Loucy (cell line): ENCODE results near the gene CTU2.

ENCODE experiments used
- H2AFZ ChIP-seq: fragments of 200-600 bp; sonication (generic); 2 replicates; pipeline ENCODE4 v1.6.0; 2016; ENCODE audit warnings: antibody characterized with exemption, mild to moderate bottlenecking, low read length, moderate library complexity
- H3F3A ChIP-seq: fragments of 200-600 bp; 2 replicates; pipeline ENCODE4 v1.6.0; 2016; ENCODE audit warnings: antibody characterized with exemption, low read depth, mild to moderate bottlenecking
- H3K27me3 ChIP-seq: fragments of 200-600 bp; sonication (generic); 2 replicates; pipeline ENCODE4 v1.6.1; 2014; ENCODE audit warnings: low read length, mild to moderate bottlenecking; ENCODE audit not compliant: insufficient read depth, poor library complexity, severe bottlenecking
- H3K36me3 ChIP-seq: fragments of 200-600 bp; sonication (generic); 2 replicates; pipeline ENCODE4 v1.6.1; 2016; ENCODE audit warnings: low read length; ENCODE audit not compliant: insufficient read depth
- H3K4me1 ChIP-seq: fragments of 200-600 bp; sonication (generic); 2 replicates; pipeline ENCODE4 v1.5.1; 2014; ENCODE audit warnings: low read length, mild to moderate bottlenecking; ENCODE audit not compliant: insufficient read depth, poor library complexity, severe bottlenecking
- H3K4me2 ChIP-seq: fragments of 200-600 bp; sonication (generic); 2 replicates; pipeline ENCODE4 v1.6.0; 2014; ENCODE audit warnings: antibody characterized with exemption, low read length, low read depth, mild to moderate bottlenecking; ENCODE audit not compliant: poor library complexity, severe bottlenecking
- H3K4me3 ChIP-seq: fragments of 200-600 bp; sonication (generic); 2 replicates; pipeline ENCODE4 v1.5.1; 2014; ENCODE audit warnings: low read length, mild to moderate bottlenecking, mixed read lengths; ENCODE audit not compliant: poor library complexity, severe bottlenecking
- H3K79me2 ChIP-seq: fragments of 200-600 bp; sonication (generic); 2 replicates; pipeline ENCODE4 v1.6.1; 2014; ENCODE audit warnings: low read length; ENCODE audit not compliant: insufficient read depth
- H3K9ac ChIP-seq: fragments of 200-600 bp; sonication (generic); 2 replicates; pipeline ENCODE4 v1.6.0; 2014; ENCODE audit warnings: mild to moderate bottlenecking, low read depth, low read length, moderate library complexity; ENCODE audit not compliant: poor library complexity, severe bottlenecking
- H3K9me2 ChIP-seq: fragments of 200-600 bp; sonication (generic); replicated peaks from 2 replicates; pipeline ENCODE4 v1.6.1; 2016; ENCODE audit warnings: low read depth, low read length, mixed read lengths
- H3K9me3 ChIP-seq: fragments of 200-600 bp; sonication (generic); 2 replicates; pipeline ENCODE4 v1.6.1; 2014; ENCODE audit warnings: mild to moderate bottlenecking, antibody characterized with exemption, low read length, low read depth; ENCODE audit not compliant: insufficient read depth
- H4K20me1 ChIP-seq: fragments of 200-600 bp; sonication (generic); 2 replicates; pipeline ENCODE4 v1.6.0; 2014; ENCODE audit warnings: antibody characterized with exemption, low read length, mild to moderate bottlenecking; ENCODE audit not compliant: insufficient read depth, poor library complexity, severe bottlenecking
- EZH2phosphoT487 ChIP-seq: fragments of 200-600 bp; IDR thresholded peaks from 2 replicates; pipeline ENCODE4 v1.6.1; 2018; ENCODE audit warnings: antibody characterized with exemption, mild to moderate bottlenecking, moderate library complexity, borderline replicate concordance
- TF ChIP-seq, protein P1 (sequence below): fragments of 200-600 bp; sonication (generic); conservative IDR thresholded peaks from 2 replicates; pipeline ENCODE4 v1.5.1; 2014; ENCODE audit warnings: mild to moderate bottlenecking, antibody characterized with exemption, low read length

The CTU2 gene

DNA sequence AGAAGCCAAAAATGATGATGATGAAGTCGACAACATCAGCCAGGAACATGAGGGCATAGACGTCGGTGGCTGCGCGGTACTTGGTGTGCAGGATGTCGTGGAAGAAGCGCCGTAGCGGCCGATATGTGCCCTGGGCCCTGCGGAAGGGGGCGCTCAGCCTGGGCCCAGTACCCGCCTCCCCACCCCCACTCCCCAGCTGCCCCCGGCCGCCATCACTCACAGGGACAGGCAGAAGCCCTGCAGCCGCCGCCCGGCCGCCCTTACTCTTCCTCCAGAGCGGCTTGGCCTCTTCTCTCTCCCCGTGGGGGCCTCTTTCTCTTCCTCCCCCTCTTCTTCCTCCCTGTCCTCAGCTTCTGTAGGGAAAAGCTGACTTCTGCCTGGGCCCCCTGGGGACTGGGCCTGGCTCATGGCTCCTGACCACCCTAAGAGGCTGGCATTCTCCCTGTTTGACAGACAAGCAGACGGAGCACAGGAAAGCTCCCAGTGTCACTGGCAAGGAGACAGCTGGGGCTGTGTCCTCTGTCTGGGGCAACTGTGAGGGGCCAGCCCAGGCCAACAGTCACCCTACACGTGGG is 14.2 kb downstream of the CTU2 start:
- Histone ChIP-seq H4K20me1 (no peaks in the 10 kb centered on the region), H3K36me3 (peaks cover 44% of the 10 kb centered on the region; the same call in 1 of the 2 replicates)
- no peak for TF ChIP-seq EZH2phosphoT487
- TF ChIP-seq, protein P1, sequence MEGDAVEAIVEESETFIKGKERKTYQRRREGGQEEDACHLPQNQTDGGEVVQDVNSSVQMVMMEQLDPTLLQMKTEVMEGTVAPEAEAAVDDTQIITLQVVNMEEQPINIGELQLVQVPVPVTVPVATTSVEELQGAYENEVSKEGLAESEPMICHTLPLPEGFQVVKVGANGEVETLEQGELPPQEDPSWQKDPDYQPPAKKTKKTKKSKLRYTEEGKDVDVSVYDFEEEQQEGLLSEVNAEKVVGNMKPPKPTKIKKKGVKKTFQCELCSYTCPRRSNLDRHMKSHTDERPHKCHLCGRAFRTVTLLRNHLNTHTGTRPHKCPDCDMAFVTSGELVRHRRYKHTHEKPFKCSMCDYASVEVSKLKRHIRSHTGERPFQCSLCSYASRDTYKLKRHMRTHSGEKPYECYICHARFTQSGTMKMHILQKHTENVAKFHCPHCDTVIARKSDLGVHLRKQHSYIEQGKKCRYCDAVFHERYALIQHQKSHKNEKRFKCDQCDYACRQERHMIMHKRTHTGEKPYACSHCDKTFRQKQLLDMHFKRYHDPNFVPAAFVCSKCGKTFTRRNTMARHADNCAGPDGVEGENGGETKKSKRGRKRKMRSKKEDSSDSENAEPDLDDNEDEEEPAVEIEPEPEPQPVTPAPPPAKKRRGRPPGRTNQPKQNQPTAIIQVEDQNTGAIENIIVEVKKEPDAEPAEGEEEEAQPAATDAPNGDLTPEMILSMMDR, result no peak

DNA sequence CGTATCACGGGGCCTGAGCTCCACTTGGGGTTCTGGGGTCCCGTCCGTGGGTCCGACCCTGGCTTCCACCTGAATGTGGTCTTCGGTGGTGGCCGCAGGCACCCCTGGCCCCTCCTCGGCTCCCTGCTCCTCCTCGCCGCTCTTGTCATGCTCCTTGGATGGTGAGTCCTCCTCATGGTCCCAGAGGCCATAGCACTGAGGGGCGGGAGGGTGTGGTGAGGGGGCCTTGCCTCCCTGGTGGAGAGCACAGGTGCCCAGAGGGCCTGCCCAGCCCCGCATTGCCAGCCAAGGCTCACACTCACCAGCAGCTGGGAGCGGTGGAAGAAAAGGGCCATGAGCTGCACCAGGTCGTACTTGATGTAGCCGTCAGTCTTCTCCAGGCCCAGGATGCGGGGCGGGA is 14.9 kb downstream of the CTU2 start:
- no peaks in the 10 kb centered on the region for H3K9me2 ChIP-seq
- H3F3A ChIP-seq, result no peaks in the 10 kb centered on the region
- H3K4me2 ChIP-seq, result no peak overlapping the region
- H3K79me2 ChIP-seq, result no peaks in the 10 kb centered on the region
- H4K20me1 ChIP-seq, result no peaks in the 10 kb centered on the region
- no peak overlapping the region for H3K4me3 ChIP-seq
- no peaks in the 10 kb centered on the region for H3K4me1 ChIP-seq
- H3K27me3 ChIP-seq, result no peaks in the 10 kb centered on the region
- TF ChIP-seq, protein P1, result no peak
- TF ChIP-seq EZH2phosphoT487, result no peak
- no peaks in the 10 kb centered on the region for H3K9me3 ChIP-seq
- H3K9ac ChIP-seq, result no peak overlapping the region
- H2AFZ ChIP-seq, result no peak overlapping the region
- peaks cover 43% of the 10 kb centered on the region; the same call in 1 of the 2 replicates for H3K36me3 ChIP-seq

More for the DNA sequence above, 14.2 kb downstream of the CTU2 start:
- H3F3A ChIP-seq, result no peaks in the 10 kb centered on the region
- no peak overlapping the region for H3K4me3 ChIP-seq
- H3K9me2 ChIP-seq, result no peaks in the 10 kb centered on the region
- H2AFZ ChIP-seq, result no peak overlapping the region
- H3K4me1 ChIP-seq, result no peaks in the 10 kb centered on the region
- H3K9ac ChIP-seq, result no peak overlapping the region
- no peak overlapping the region for H3K4me2 ChIP-seq
- H3K79me2 ChIP-seq, result no peaks in the 10 kb centered on the region
- no peaks in the 10 kb centered on the region for H3K9me3 ChIP-seq
- no peaks in the 10 kb centered on the region for H3K27me3 ChIP-seq

DNA sequence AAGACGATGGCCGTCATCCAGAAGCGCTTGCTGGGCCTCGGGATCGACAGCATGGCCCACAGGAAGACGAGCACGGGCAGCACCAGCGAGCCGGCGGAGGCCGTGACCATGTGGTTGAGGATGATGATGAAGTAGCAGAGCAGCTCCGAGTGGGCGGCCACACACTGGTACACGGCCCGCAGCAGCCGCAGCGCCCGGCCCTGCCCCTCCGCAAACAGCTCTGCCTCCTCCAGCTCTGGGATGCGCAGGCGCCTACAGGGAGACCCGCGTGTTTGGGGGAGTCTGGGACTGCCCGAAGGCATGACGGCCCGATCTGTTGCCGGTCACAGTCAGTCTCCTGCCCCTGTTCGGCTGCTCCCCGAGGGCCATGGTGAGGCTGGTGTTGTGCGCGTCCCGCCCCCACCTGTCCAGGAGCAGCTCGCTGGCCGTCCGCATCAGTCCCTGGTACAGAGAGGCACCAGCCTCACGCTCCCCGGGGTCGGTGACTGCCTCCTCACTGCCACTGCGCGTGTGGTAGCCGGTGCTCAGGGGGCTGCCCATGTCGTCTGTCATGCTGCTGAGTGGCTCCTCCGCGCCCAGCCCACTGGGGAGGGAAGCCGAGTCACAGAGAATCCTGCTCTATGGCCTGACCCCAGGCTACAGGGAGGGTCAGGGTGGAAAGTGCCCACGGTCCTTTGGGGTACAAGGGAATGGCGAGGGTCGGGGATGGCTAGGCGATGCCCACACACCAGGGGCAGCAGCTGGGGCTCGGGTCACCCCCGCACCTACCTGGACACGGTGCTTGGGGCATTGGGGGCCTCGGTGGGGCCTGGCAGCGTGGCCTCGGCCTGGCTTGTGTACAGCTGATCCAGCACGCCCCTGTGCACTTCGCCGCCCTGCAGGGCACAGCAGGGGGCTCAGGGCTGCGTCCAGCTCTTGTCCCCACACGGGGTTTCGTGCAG is 15.8 kb downstream of the CTU2 start:
- Histone ChIP-seq H3K4me2 (no peak overlapping the region), H3K79me2 (no peaks in the 10 kb centered on the region), H3K27me3 (no peaks in the 10 kb centered on the region), H3F3A (no peaks in the 10 kb centered on the region), H3K4me1 (no peaks in the 10 kb centered on the region), H3K9me3 (no peaks in the 10 kb centered on the region), H3K9me2 (no peaks in the 10 kb centered on the region), H3K36me3 (peaks cover 39% of the 10 kb centered on the region; the same call in 1 of the 2 replicates), H4K20me1 (no peaks in the 10 kb centered on the region), H2AFZ (no peak overlapping the region), H3K9ac (no peak overlapping the region), H3K4me3 (no peak overlapping the region)
- TF ChIP-seq EZH2phosphoT487, result no peak
- TF ChIP-seq, protein P1, result no peak
